ENCODE results near the gene DAP.

Gene DAP

DNA sequence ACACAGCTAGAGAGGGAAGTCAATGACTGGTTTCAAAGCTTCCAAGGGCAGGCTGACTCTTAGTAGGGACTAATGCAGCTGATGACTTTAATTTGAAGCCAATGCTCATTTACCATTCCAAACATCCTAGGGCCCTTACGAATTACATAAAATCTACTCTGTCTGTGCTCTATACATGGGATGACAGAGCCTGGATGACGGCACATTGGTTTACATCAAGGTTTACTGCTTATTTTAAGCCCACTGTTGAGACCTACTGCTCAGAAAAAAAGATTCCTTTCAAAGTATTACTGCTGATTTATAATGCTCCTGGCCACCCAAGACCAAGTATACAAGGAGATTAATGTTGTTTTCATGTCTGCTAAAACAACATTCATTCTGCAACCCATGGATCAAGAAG lies 74.1 kb downstream of the DAP start:
- H4K20me1 ChIP-seq (ENCODE audit: low read depth, low read length), result no peaks in the 10 kb centered on the region

DNA sequence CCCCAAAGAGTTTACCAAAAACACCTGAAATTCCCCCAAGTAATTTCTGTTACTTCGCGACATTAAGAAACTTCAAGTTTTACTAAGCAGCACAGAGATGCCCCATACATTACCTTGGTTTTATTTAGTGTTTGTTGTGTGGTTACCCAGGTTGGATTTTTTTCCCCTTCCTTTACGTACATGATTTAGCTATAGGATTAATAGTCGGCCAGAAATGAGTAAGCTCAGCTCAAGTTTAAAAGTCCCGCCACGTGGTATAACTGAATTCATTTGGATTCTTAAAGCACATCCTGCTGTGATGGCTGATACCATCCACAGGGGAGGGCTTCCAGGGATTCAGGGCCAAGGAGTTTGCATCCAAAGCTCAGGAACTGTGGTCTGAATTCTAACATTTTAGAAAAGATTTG lies 75.9 kb downstream of the DAP start:
- TF ChIP-seq, protein P1, sequence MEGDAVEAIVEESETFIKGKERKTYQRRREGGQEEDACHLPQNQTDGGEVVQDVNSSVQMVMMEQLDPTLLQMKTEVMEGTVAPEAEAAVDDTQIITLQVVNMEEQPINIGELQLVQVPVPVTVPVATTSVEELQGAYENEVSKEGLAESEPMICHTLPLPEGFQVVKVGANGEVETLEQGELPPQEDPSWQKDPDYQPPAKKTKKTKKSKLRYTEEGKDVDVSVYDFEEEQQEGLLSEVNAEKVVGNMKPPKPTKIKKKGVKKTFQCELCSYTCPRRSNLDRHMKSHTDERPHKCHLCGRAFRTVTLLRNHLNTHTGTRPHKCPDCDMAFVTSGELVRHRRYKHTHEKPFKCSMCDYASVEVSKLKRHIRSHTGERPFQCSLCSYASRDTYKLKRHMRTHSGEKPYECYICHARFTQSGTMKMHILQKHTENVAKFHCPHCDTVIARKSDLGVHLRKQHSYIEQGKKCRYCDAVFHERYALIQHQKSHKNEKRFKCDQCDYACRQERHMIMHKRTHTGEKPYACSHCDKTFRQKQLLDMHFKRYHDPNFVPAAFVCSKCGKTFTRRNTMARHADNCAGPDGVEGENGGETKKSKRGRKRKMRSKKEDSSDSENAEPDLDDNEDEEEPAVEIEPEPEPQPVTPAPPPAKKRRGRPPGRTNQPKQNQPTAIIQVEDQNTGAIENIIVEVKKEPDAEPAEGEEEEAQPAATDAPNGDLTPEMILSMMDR (IDR thresholded peaks at IDR 0.05; ENCODE audit: insufficient read depth, low read length, poor library complexity, severe bottlenecking), result no peak
- no peak for TF ChIP-seq EZH2phosphoT487 (conservative IDR thresholded peaks at IDR 0.05; ENCODE audit: low read length)
- H3K27me3 ChIP-seq (ENCODE audit: low read length), result no peaks in the 10 kb centered on the region
- H3K79me2 ChIP-seq (ENCODE audit: insufficient read depth, low read length), result no peaks in the 10 kb centered on the region
- H3K9ac ChIP-seq (ENCODE audit: low read length), result no peak overlapping the region
- H3K9me3 ChIP-seq (ENCODE audit: insufficient read depth, low read length), result no peaks in the 10 kb centered on the region
- no peak overlapping the region for H3K27ac ChIP-seq (ENCODE audit: low read depth, low read length)
- no peaks in the 10 kb centered on the region for H3F3A ChIP-seq (ENCODE audit: insufficient read depth)
- no peaks in the 10 kb centered on the region for H3K36me3 ChIP-seq (ENCODE audit: low read length)
- no peaks in the 10 kb centered on the region for H3K9me2 ChIP-seq (replicated peaks; ENCODE audit: insufficient read depth, low read length)
- H3K4me3 ChIP-seq (ENCODE audit: insufficient read depth, low read length, poor library complexity, severe bottlenecking), result no peak overlapping the region
- H2AFZ ChIP-seq (ENCODE audit: low read depth, low read length, severe bottlenecking), result no peak overlapping the region
- H3K4me2 ChIP-seq (ENCODE audit: low read depth, low read length, poor library complexity, severe bottlenecking), result no peak overlapping the region
- no peaks in the 10 kb centered on the region for H4K20me1 ChIP-seq (ENCODE audit: low read depth, low read length)

More for the DNA sequence above, 74.1 kb downstream of the DAP start:
- Histone ChIP-seq H3K36me3 (ENCODE audit: low read length) (no peaks in the 10 kb centered on the region), H3K9me3 (ENCODE audit: insufficient read depth, low read length) (no peaks in the 10 kb centered on the region), H3K27ac (ENCODE audit: low read depth, low read length) (no peak overlapping the region), H3K9me2 (replicated peaks; ENCODE audit: insufficient read depth, low read length) (no peaks in the 10 kb centered on the region), H3K4me2 (ENCODE audit: low read depth, low read length, poor library complexity, severe bottlenecking) (no peak overlapping the region), H3K4me3 (ENCODE audit: insufficient read depth, low read length, poor library complexity, severe bottlenecking) (no peak overlapping the region), H3K79me2 (ENCODE audit: insufficient read depth, low read length) (no peaks in the 10 kb centered on the region), H2AFZ (ENCODE audit: low read depth, low read length, severe bottlenecking) (no peak overlapping the region), H3F3A (ENCODE audit: insufficient read depth) (no peaks in the 10 kb centered on the region), H3K9ac (ENCODE audit: low read length) (no peak overlapping the region), H3K27me3 (ENCODE audit: low read length) (no peaks in the 10 kb centered on the region)
- TF ChIP-seq EZH2phosphoT487 (conservative IDR thresholded peaks at IDR 0.05; ENCODE audit: low read length), result no peak
- TF ChIP-seq, protein P1 (IDR thresholded peaks at IDR 0.05; ENCODE audit: insufficient read depth, low read length, poor library complexity, severe bottlenecking), result no peak

- Histone ChIP-seq H3K4me3 (ENCODE audit: insufficient read depth, low read length, poor library complexity, severe bottlenecking) (no peak overlapping the region), H3K9ac (ENCODE audit: low read length) (no peak overlapping the region), H4K20me1 (ENCODE audit: low read depth, low read length) (no peaks in the 10 kb centered on the region), H3K27ac (ENCODE audit: low read depth, low read length) (no peak overlapping the region), H3K79me2 (ENCODE audit: insufficient read depth, low read length) (no peaks in the 10 kb centered on the region), H3K27me3 (ENCODE audit: low read length) (no peaks in the 10 kb centered on the region), H3K9me3 (ENCODE audit: insufficient read depth, low read length) (no peaks in the 10 kb centered on the region), H3K4me2 (ENCODE audit: low read depth, low read length, poor library complexity, severe bottlenecking) (no peak overlapping the region), H3K9me2 (replicated peaks; ENCODE audit: insufficient read depth, low read length) (no peaks in the 10 kb centered on the region), H3F3A (ENCODE audit: insufficient read depth) (no peaks in the 10 kb centered on the region), H2AFZ (ENCODE audit: low read depth, low read length, severe bottlenecking) (no peak overlapping the region), H3K36me3 (ENCODE audit: low read length) (no peaks in the 10 kb centered on the region)
- TF ChIP-seq, protein P1 (IDR thresholded peaks at IDR 0.05; ENCODE audit: insufficient read depth, low read length, poor library complexity, severe bottlenecking), result no peak
- TF ChIP-seq EZH2phosphoT487 (conservative IDR thresholded peaks at IDR 0.05; ENCODE audit: low read length), result no peak
Observed at GRCh38 chr5:10684303-10685086, 76.5 kb downstream of the DAP start.

Data from SU-DHL-6 (cell line).